Measurements from ENCODE around the gene FAM114A1. TPM values are rescaled to one million over a fixed set of nuclear protein-coding genes. Genes with fewer than 3 reads are reported as not detected.

Gene FAM114A1
- total RNA-seq, 1 donor from 2014 or later: 223 TPM

DNA sequence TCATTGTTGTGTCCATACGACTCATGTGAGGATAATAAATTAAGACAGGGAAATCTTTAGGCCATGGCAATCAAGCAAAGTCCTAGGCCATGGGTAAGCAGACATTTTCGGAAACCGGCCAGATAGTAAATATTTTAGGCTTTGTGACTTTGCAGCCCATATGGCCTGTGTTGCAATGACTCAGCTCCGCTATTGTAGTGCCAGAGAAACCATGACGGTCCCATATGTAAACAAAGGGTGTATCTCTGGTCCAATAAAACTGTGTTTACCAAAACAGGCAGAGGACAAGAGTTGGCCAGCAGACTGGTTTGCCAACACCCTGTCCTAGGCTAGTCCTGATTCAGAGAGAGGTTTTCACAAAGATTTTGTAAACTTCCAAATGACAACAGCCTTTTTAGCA lies 5.0 kb downstream of the FAM114A1 start:
- H3K9me3 Mint-ChIP-seq (ENCODE audit: low read depth): peaks cover 3% of the 10 kb centered on the region
- DNase-seq (ENCODE audit: low spot score): no peak
- no peak overlapping the region for H3K4me3 Mint-ChIP-seq (ENCODE audit: unreplicated experiment)
- H3K27ac Mint-ChIP-seq (ENCODE audit: unreplicated experiment): no peak overlapping the region
- peaks cover 21% of the 10 kb centered on the region for H3K36me3 Mint-ChIP-seq (ENCODE audit: low read depth)
- TF ChIP-seq, protein P1, sequence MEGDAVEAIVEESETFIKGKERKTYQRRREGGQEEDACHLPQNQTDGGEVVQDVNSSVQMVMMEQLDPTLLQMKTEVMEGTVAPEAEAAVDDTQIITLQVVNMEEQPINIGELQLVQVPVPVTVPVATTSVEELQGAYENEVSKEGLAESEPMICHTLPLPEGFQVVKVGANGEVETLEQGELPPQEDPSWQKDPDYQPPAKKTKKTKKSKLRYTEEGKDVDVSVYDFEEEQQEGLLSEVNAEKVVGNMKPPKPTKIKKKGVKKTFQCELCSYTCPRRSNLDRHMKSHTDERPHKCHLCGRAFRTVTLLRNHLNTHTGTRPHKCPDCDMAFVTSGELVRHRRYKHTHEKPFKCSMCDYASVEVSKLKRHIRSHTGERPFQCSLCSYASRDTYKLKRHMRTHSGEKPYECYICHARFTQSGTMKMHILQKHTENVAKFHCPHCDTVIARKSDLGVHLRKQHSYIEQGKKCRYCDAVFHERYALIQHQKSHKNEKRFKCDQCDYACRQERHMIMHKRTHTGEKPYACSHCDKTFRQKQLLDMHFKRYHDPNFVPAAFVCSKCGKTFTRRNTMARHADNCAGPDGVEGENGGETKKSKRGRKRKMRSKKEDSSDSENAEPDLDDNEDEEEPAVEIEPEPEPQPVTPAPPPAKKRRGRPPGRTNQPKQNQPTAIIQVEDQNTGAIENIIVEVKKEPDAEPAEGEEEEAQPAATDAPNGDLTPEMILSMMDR (IDR thresholded peaks at IDR 0.05): no peak
- no peaks in the 10 kb centered on the region for H3K27me3 Mint-ChIP-seq (ENCODE audit: low read depth)
- peaks cover 73% of the 10 kb centered on the region for H3K4me1 Mint-ChIP-seq (ENCODE audit: low read depth)

- no peak for DNase-seq (ENCODE audit: low spot score)
- Mint-ChIP-seq H3K27me3 (ENCODE audit: low read depth) (no peaks in the 10 kb centered on the region), H3K9me3 (ENCODE audit: low read depth) (peaks cover 3% of the 10 kb centered on the region)
These were observed 5.8 kb downstream of the FAM114A1 start for GRCh38 chr4:38873290-38873944.

DNA sequence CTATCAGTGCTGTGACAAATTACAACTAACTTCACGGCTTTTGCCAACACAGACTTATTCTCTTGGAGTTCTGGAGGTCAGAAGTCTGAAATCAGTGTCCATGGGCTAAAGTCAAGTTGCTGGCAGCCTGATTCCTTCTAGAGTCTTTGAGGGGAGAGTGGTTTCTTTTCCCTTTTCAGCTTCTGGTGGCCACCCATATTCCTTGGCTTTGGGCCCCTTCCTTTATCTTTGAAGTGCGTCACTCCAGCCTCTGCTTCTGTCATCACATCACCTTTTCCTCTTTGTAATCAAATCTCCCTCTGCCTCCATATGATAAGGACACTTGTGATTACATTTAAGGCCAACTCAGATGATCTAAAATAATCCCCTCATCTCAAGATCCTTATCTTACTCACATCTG lies 9.0 kb downstream of the FAM114A1 start:
- TF ChIP-seq, protein P1 (IDR thresholded peaks at IDR 0.05): no peak
- Mint-ChIP-seq H3K27me3 (ENCODE audit: low read depth) (no peaks in the 10 kb centered on the region), H3K4me3 (ENCODE audit: unreplicated experiment) (no peak overlapping the region), H3K27ac (ENCODE audit: unreplicated experiment) (no peak overlapping the region), H3K4me1 (ENCODE audit: low read depth) (peaks cover 43% of the 10 kb centered on the region), H3K9me3 (ENCODE audit: low read depth) (peaks cover 3% of the 10 kb centered on the region), H3K36me3 (ENCODE audit: low read depth) (peaks cover 31% of the 10 kb centered on the region)
- DNase-seq (ENCODE audit: low spot score): no peak

More at GRCh38 chr4:38873290-38873944, 5.8 kb downstream of the FAM114A1 start:
- H3K4me1 Mint-ChIP-seq (ENCODE audit: low read depth): peaks cover 70% of the 10 kb centered on the region
- H3K36me3 Mint-ChIP-seq (ENCODE audit: low read depth): peaks cover 26% of the 10 kb centered on the region
- no peak overlapping the region for H3K4me3 Mint-ChIP-seq (ENCODE audit: unreplicated experiment)
- TF ChIP-seq, protein P1 (IDR thresholded peaks at IDR 0.05): peak; percentile 37
- peak overlapping the region; percentile 71 for H3K27ac Mint-ChIP-seq (ENCODE audit: unreplicated experiment)

DNA sequence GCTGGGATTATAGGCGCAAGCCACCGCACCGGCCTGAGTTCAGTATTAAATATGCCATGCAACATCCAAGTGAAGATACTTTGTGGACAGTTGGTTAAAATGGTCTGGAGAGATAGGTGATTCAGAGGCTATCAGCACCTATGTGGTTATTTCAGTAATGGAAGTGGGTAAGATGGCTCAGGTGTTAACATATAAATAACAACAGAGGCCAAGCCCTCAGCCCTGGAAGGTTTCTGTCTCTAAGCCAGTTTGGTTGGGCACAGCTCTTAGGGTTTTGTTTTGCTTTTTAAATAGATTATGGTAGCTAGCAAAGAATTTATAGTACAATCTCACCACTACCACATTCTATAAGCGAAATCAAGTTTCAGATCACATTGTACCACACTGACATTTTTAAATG lies 16.6 kb downstream of the FAM114A1 start:
- no peak for DNase-seq (ENCODE audit: low spot score)
- TF ChIP-seq, protein P1 (IDR thresholded peaks at IDR 0.05): no peak
- H3K36me3 Mint-ChIP-seq (ENCODE audit: low read depth): peaks cover 24% of the 10 kb centered on the region
- H3K27me3 Mint-ChIP-seq (ENCODE audit: low read depth): no peaks in the 10 kb centered on the region
- H3K4me3 Mint-ChIP-seq (ENCODE audit: unreplicated experiment): no peak overlapping the region
- peak overlapping the region; percentile 36 for H3K27ac Mint-ChIP-seq (ENCODE audit: unreplicated experiment)
- H3K9me3 Mint-ChIP-seq (ENCODE audit: low read depth): no peaks in the 10 kb centered on the region
- H3K4me1 Mint-ChIP-seq (ENCODE audit: low read depth): peaks cover 36% of the 10 kb centered on the region

GRCh38 chr4:38889143-38889542 lies 21.5 kb downstream of the FAM114A1 start:
- Mint-ChIP-seq H3K27me3 (ENCODE audit: low read depth) (no peaks in the 10 kb centered on the region), H3K9me3 (ENCODE audit: low read depth) (peaks cover 8% of the 10 kb centered on the region), H3K27ac (ENCODE audit: unreplicated experiment) (peak overlapping the region; percentile 96), H3K36me3 (ENCODE audit: low read depth) (peaks cover 38% of the 10 kb centered on the region), H3K4me3 (ENCODE audit: unreplicated experiment) (no peak overlapping the region), H3K4me1 (ENCODE audit: low read depth) (peaks cover 64% of the 10 kb centered on the region)
- TF ChIP-seq, protein P1 (IDR thresholded peaks at IDR 0.05): no peak
- DNase-seq (ENCODE audit: low spot score): no peak

All from chondrocyte (in vitro differentiated cells).